Measurements from ENCODE around the gene RBM42. TPM values are rescaled to one million over a fixed set of nuclear protein-coding genes. Genes with fewer than 3 reads are reported as not detected.

The RBM42 gene
- total RNA-seq, 1 donor from 2014 or later: 73.6 TPM

- TF ChIP-seq CTCF (IDR thresholded peaks at IDR 0.05): no peak
- peak; percentile 47 for ATAC-seq (ENCODE audit: low read depth)
- Mint-ChIP-seq H3K36me3 (ENCODE audit: low read depth) (peaks cover 5% of the 10 kb centered on the region), H3K4me3 (peak overlapping the region; percentile 86), H3K27me3 (no peaks in the 10 kb centered on the region), H3K4me1 (peaks cover 37% of the 10 kb centered on the region), H3K9me3 (no peaks in the 10 kb centered on the region), H3K27ac (peak overlapping the region; percentile 78)
- CTCF ChIA-PET: interaction anchor here (0.8 kb wide), 1 partner anchor 31 kb away, joined by 3 read pairs; the partner anchor contains the start of gene HAUS5
- peak; percentile 81 for DNase-seq
- POLR2A ChIA-PET: interaction anchor here (0.6 to 2.4 kb wide), 15 partner anchors 14 to 472 kb away, joined by 3 to 19 read pairs (median 4); partner anchors contain the start of genes ALKBH6, FFAR1, HAUS5 and IGFLR1
- intact Hi-C loops (cut with micrococcal nuclease): loop anchor here (1.0 to 10.0 kb wide), 7 partner anchors 15 to 471 kb away; partner anchors contain the start of genes HAUS5, IGFLR1, OVOL3 and POLR2I
Observed at GRCh38 chr19:35643255-35644205, 14.7 kb downstream of the RBM42 start.

GRCh38 chr19:35644206-35644986 is 15.6 kb downstream of the RBM42 start:
- Mint-ChIP-seq H3K36me3 (ENCODE audit: low read depth) (peaks cover 8% of the 10 kb centered on the region), H3K4me1 (peaks cover 44% of the 10 kb centered on the region), H3K27ac (peak overlapping the region; percentile 78), H3K9me3 (no peaks in the 10 kb centered on the region), H3K27me3 (no peaks in the 10 kb centered on the region), H3K4me3 (peak overlapping the region; percentile 86)
- POLR2A ChIA-PET: interaction anchor here (0.6 to 2.4 kb wide), 15 partner anchors 8 to 370 kb away, joined by 3 to 19 read pairs (median 4); partner anchors contain the start of genes ALKBH6, FFAR1, HAUS5 and IGFLR1
- CTCF ChIA-PET: interaction anchor here (1.1 kb wide), 1 partner anchor 32 kb away, joined by 3 read pairs; the partner anchor contains the start of gene HAUS5
- intact Hi-C loops (cut with micrococcal nuclease): loop anchor here (1.0 to 10.0 kb wide), 6 partner anchors 16 to 470 kb away; partner anchors contain the start of genes IGFLR1, OVOL3, POLR2I and TBCB
- ATAC-seq (ENCODE audit: low read depth) (peak; percentile 83), DNase-seq (peak; percentile 86)
- no peak for TF ChIP-seq CTCF (IDR thresholded peaks at IDR 0.05)

GRCh38 chr19:35644987-35645679 is 16.3 kb downstream of the RBM42 start:
- H3K4me1 Mint-ChIP-seq: peaks cover 44% of the 10 kb centered on the region
- DNase-seq (peak; percentile 61), ATAC-seq (ENCODE audit: low read depth) (no peak)
- H3K9me3 Mint-ChIP-seq: no peaks in the 10 kb centered on the region
- CTCF ChIA-PET: interaction anchor here (1.1 kb wide), 1 partner anchor 33 kb away, joined by 3 read pairs; the partner anchor contains the start of gene HAUS5
- H3K36me3 Mint-ChIP-seq (ENCODE audit: low read depth): peaks cover 8% of the 10 kb centered on the region
- H3K27ac Mint-ChIP-seq: peak overlapping the region; percentile 78
- no peak for TF ChIP-seq CTCF (IDR thresholded peaks at IDR 0.05)
- intact Hi-C loops (cut with micrococcal nuclease): loop anchor here (1.0 to 10.0 kb wide), 6 partner anchors 17 to 470 kb away; partner anchors contain the start of genes IGFLR1, OVOL3, POLR2I and TBCB
- POLR2A ChIA-PET: interaction anchor here (1.0 to 1.9 kb wide), 5 partner anchors 9 to 369 kb away, joined by 3 to 19 read pairs (median 4); partner anchors contain the start of genes ALKBH6, HAUS5 and IGFLR1
- H3K4me3 Mint-ChIP-seq: peak overlapping the region; percentile 86
- H3K27me3 Mint-ChIP-seq: no peaks in the 10 kb centered on the region

GRCh38 chr19:35645680-35646511 is 17.1 kb downstream of the RBM42 start:
- CTCF ChIA-PET: no interaction called here
- no peak for TF ChIP-seq CTCF (IDR thresholded peaks at IDR 0.05)
- Mint-ChIP-seq H3K4me1 (peaks cover 46% of the 10 kb centered on the region), H3K27ac (peak overlapping the region; percentile 78), H3K4me3 (no peak overlapping the region), H3K36me3 (ENCODE audit: low read depth) (peaks cover 14% of the 10 kb centered on the region), H3K9me3 (no peaks in the 10 kb centered on the region), H3K27me3 (no peaks in the 10 kb centered on the region)
- intact Hi-C loops (cut with micrococcal nuclease): loop anchor here (10.0 kb wide), 2 partner anchors 409 to 469 kb away; partner anchors contain the start of genes OVOL3, POLR2I, TBCB and THAP8
- DNase-seq (no peak), ATAC-seq (ENCODE audit: low read depth) (no peak)
- POLR2A ChIA-PET: interaction anchor here (1.1 kb wide), 1 partner anchor 9 kb away, joined by 3 read pairs; no protein-coding TSS in a partner anchor

Data from activated B cell treated with CpG ODN at 0.5 μM for 24 hours (primary cell).